H9 (cell line): ENCODE data around the gene RIPK1. TPM values are rescaled to one million over a fixed set of nuclear protein-coding genes. Genes with fewer than 3 reads are reported as not detected.

Source experiments
- DNase-seq: peaks from one replicate; pipeline ENCODE4 v3.0.0-alpha.2; 2017
- H2AFZ ChIP-seq: one replicate; pipeline ENCODE4 v1.6.1; 2013; ENCODE audit warnings: mild to moderate bottlenecking, low read length, control low read depth, moderate library complexity
- H2AK5ac ChIP-seq: 2 replicates; pipeline ENCODE4 v1.6.1; 2013; ENCODE audit warnings: low read length, control low read depth, mixed read lengths; ENCODE audit not compliant: insufficient read length
- H2BK120ac ChIP-seq: one replicate; pipeline ENCODE4 v1.6.1; 2013; ENCODE audit warnings: low read depth, mild to moderate bottlenecking, low read length, control low read depth, inconsistent platforms; ENCODE audit not compliant: poor library complexity, severe bottlenecking
- H2BK12ac ChIP-seq: 2 replicates; pipeline ENCODE4 v1.6.1; 2013; ENCODE audit warnings: low read length, control low read depth, mixed read lengths, low read depth; ENCODE audit not compliant: insufficient read length
- H2BK15ac ChIP-seq: 2 replicates; pipeline ENCODE4 v1.6.1; 2013; ENCODE audit warnings: low read depth, low read length, control low read depth
- H2BK20ac ChIP-seq: one replicate; pipeline ENCODE4 v1.6.1; 2013; ENCODE audit warnings: low read depth, mild to moderate bottlenecking, low read length, control low read depth, inconsistent platforms; ENCODE audit not compliant: poor library complexity, severe bottlenecking
- H2BK5ac ChIP-seq: 2 replicates; pipeline ENCODE4 v1.6.1; 2013; ENCODE audit warnings: low read length, control low read depth, mixed read lengths; ENCODE audit not compliant: insufficient read length
- H3K14ac ChIP-seq: 2 replicates; pipeline ENCODE4 v1.6.1; 2013; ENCODE audit warnings: low read length, control low read depth; ENCODE audit not compliant: insufficient read depth
- H3K18ac ChIP-seq: 2 replicates; pipeline ENCODE4 v1.6.1; 2013; ENCODE audit warnings: low read depth, mild to moderate bottlenecking, mixed read lengths, low read length, control low read depth; ENCODE audit not compliant: insufficient read length
- H3K23ac ChIP-seq: 2 replicates; pipeline ENCODE4 v1.6.1; 2013; ENCODE audit warnings: low read length, control low read depth, mixed read lengths, low read depth; ENCODE audit not compliant: insufficient read length
- H3K23me2 ChIP-seq: 2 replicates; pipeline ENCODE4 v1.6.1; 2013; ENCODE audit warnings: low read depth, mild to moderate bottlenecking, mixed read lengths, low read length, control low read depth; ENCODE audit not compliant: insufficient read length, poor library complexity, severe bottlenecking
- H3K27ac ChIP-seq: 2 replicates; pipeline ENCODE4 v1.5.1; 2013; ENCODE audit warnings: low read length, control low read depth, mixed read lengths, low read depth; ENCODE audit not compliant: insufficient read length
- H3K27me3 ChIP-seq: 2 replicates; pipeline ENCODE4 v1.6.1; 2013; ENCODE audit warnings: low read length, control low read depth, inconsistent platforms; ENCODE audit not compliant: insufficient read depth
- H3K4ac ChIP-seq: 2 replicates; pipeline ENCODE4 v1.6.1; 2013; ENCODE audit warnings: low read depth, mild to moderate bottlenecking, control low read depth, inconsistent platforms, low read length, moderate library complexity
- H3K4me1 ChIP-seq: 2 replicates; pipeline ENCODE4 v1.6.1; 2013; ENCODE audit warnings: low read length, control low read depth, inconsistent platforms; ENCODE audit not compliant: insufficient read depth
- H3K4me2 ChIP-seq: 2 replicates; pipeline ENCODE4 v1.6.1; 2013; ENCODE audit warnings: low read length, control low read depth, mixed read lengths; ENCODE audit not compliant: insufficient read length, insufficient read depth
- H3K56ac ChIP-seq: 2 replicates; pipeline ENCODE4 v1.6.1; 2013; ENCODE audit warnings: low read depth, mild to moderate bottlenecking, mixed read lengths, low read length, control low read depth; ENCODE audit not compliant: insufficient read length
- H3K79me1 ChIP-seq: 2 replicates; pipeline ENCODE4 v1.6.1; 2013; ENCODE audit warnings: low read depth, mild to moderate bottlenecking, moderate library complexity, low read length, control low read depth, inconsistent platforms; ENCODE audit not compliant: insufficient read depth, poor library complexity, severe bottlenecking
- H3K79me2 ChIP-seq: 2 replicates; pipeline ENCODE4 v1.6.1; 2013; ENCODE audit warnings: low read length, control low read depth, inconsistent platforms; ENCODE audit not compliant: insufficient read depth
- H3K9ac ChIP-seq: 2 replicates; pipeline ENCODE4 v1.6.1; 2013; ENCODE audit warnings: low read length, control low read depth, mixed read lengths; ENCODE audit not compliant: insufficient read length; ENCODE audit errors: extremely low read depth
- H3K9me3 ChIP-seq: one replicate; pipeline ENCODE4 v1.6.1; 2013; ENCODE audit warnings: low read depth, low read length, inconsistent platforms; ENCODE audit not compliant: control insufficient read depth
- H3T11ph ChIP-seq: one replicate; pipeline ENCODE4 v1.6.1; 2013; ENCODE audit warnings: mild to moderate bottlenecking, low read length, control low read depth, inconsistent platforms
- H4K20me1 ChIP-seq: one replicate; pipeline ENCODE4 v1.6.1; 2013; ENCODE audit not compliant: control insufficient read depth, insufficient read length, insufficient read depth
- H4K5ac ChIP-seq: 2 replicates; pipeline ENCODE4 v1.6.1; 2013; ENCODE audit warnings: low read depth, mild to moderate bottlenecking, mixed read lengths, low read length, control low read depth; ENCODE audit not compliant: insufficient read length
- H4K8ac ChIP-seq: replicated peaks from 2 replicates; pipeline ENCODE4 v1.6.1; 2013; ENCODE audit warnings: low read length, control low read depth, mixed read lengths, low read depth; ENCODE audit not compliant: insufficient read length
- H4K91ac ChIP-seq: 2 replicates; pipeline ENCODE4 v1.6.1; 2013; ENCODE audit warnings: low read depth, mild to moderate bottlenecking, moderate library complexity, mixed read lengths, low read length, control low read depth; ENCODE audit not compliant: insufficient read length
- H3K27ac Mint-ChIP-seq, 3 experiments: 2 replicates in 2 of 3; 3 replicates in 1 of 3; pipeline ENCODE4 v1.8.0; 2020 to 2021; ENCODE audit warnings: mixed read lengths in 3 of 3, mild to moderate bottlenecking in 1 of 3, moderate library complexity in 1 of 3
- H3K27me3 Mint-ChIP-seq: 2 replicates; pipeline ENCODE4 v1.8.0; 2021; ENCODE audit warnings: low read depth, mild to moderate bottlenecking, moderate library complexity, mixed read lengths
- H3K36me3 Mint-ChIP-seq, 3 experiments: 2 replicates in 2 of 3; 3 replicates in 1 of 3; pipeline ENCODE4 v1.8.0; 2020 to 2021; ENCODE audit warnings: low read depth in 3 of 3, mixed read lengths in 3 of 3; ENCODE audit not compliant: insufficient read depth in 1 of 3
- H3K4me1 Mint-ChIP-seq, 2 experiments: 2 replicates each; pipeline ENCODE4 v1.8.0; 2020; ENCODE audit warnings: mixed read lengths in 2 of 2
- H3K4me3 Mint-ChIP-seq, 2 experiments: 2 replicates in 1 of 2; 3 replicates in 1 of 2; pipeline ENCODE4 v1.8.0; 2020 to 2021; ENCODE audit warnings: mild to moderate bottlenecking in 2 of 2, mixed read lengths in 2 of 2, moderate library complexity in 1 of 2
- H3K9me3 Mint-ChIP-seq, 2 experiments: 2 replicates in 1 of 2; 3 replicates in 1 of 2; pipeline ENCODE4 v1.8.0; 2020; ENCODE audit warnings: mild to moderate bottlenecking in 2 of 2, mixed read lengths in 2 of 2, moderate library complexity in 1 of 2
- CTCF ChIP-seq: fragments of 200-600 bp; sonication (generic); conservative IDR thresholded peaks from 3 replicates; pipeline ENCODE4 v1.8.0; 2021; ENCODE audit warnings: antibody characterized with exemption, mild to moderate bottlenecking
- WGBS: extraction: QIAGEN DNeasy Blood & Tissue Kit; methylation state at CpG from one replicate; pipeline ENCODE4 v1.1.7; 2013; ENCODE audit warnings: missing lambda C conversion rate, low lambda C conversion rate, mixed read lengths; ENCODE audit not compliant: insufficient read length; ENCODE audit errors: extremely low coverage; 5-methylcytosine and 5-hydroxymethylcytosine counted together
- total RNA-seq: library from RNA; stranded (reverse); gene quantifications from 2 replicates; pipeline ENCODE4 v1.2.1, GENCODE V29; 2021

RIPK1 gene
- total RNA-seq, 1 experiment from 2014 or later: 24.6 TPM

- Histone ChIP-seq H2BK5ac (no peak overlapping the region), H3K23me2 (no peaks in the 10 kb centered on the region), H4K8ac (no peak overlapping the region), H3K9me3 (peaks cover 39% of the 10 kb centered on the region), H3K79me1 (no peaks in the 10 kb centered on the region), H4K5ac (no peak overlapping the region), H3K79me2 (no peaks in the 10 kb centered on the region), H3K23ac (no peak overlapping the region), H2BK20ac (no peak overlapping the region), H3T11ph (no peak overlapping the region), H3K56ac (no peak overlapping the region), H2BK120ac (no peak overlapping the region), H4K91ac (no peak overlapping the region), H3K27ac (no peak overlapping the region), H3K27me3 (no peaks in the 10 kb centered on the region), H2BK12ac (no peak overlapping the region), H3K4me2 (no peak overlapping the region), H3K4ac (no peak overlapping the region), H2BK15ac (no peak overlapping the region), H4K20me1 (no peaks in the 10 kb centered on the region), H2AFZ (no peak overlapping the region), H2AK5ac (no peak overlapping the region), H3K4me1 (no peaks in the 10 kb centered on the region), H3K18ac (no peak overlapping the region), H3K14ac (no peak overlapping the region), H3K9ac (no peak overlapping the region)
- Mint-ChIP-seq H3K4me1 (no peaks in the 10 kb centered on the region), H3K4me3 (no peak overlapping the region), H3K27me3 (peaks cover 4% of the 10 kb centered on the region), H3K36me3 (peaks cover 53 to 66% (median 62%) of the 10 kb centered on the region in 3 experiments), H3K27ac (no peak overlapping the region), H3K9me3 (peaks cover 41 to 42% of the 10 kb centered on the region in 2 experiments)
- WGBS: no CpG with 5 or more reads among the region's 2 CpGs
- DNase-seq: no peak
- TF ChIP-seq CTCF: no peak
Observed at GRCh38 chr6:3094815-3095214, 26.5 kb downstream of the RIPK1 start.
